NCI-H510A treated with DMSO at 0.1 percent for 48 hours (cell line): ENCODE results near the gene NTN1.

Experiments
- DNase-seq: peaks from one replicate; lab custom pipeline; 2025; lab: John Stamatoyannopoulos, UW

The NTN1 gene

GRCh38 chr17:9162275-9162985, 141.1 kb downstream of the NTN1 start:
- DNase-seq = no peak

- no peak for DNase-seq
Measured at GRCh38 chr17:9166788-9167187, 145.5 kb downstream of the NTN1 start.

GRCh38 chr17:9167379-9167778, 146.1 kb downstream of the NTN1 start:
- DNase-seq = no peak

GRCh38 chr17:9169116-9169515, 147.8 kb downstream of the NTN1 start:
- DNase-seq = no peak

- DNase-seq = no peak
Measured at GRCh38 chr17:9170336-9170735, 149.0 kb downstream of the NTN1 start.

GRCh38 chr17:9170853-9171252, 149.5 kb downstream of the NTN1 start:
- DNase-seq = no peak

GRCh38 chr17:9173386-9173983, 152.2 kb downstream of the NTN1 start:
- no peak for DNase-seq

- DNase-seq = no peak
Measured at GRCh38 chr17:9174312-9174711, 153.0 kb downstream of the NTN1 start.

GRCh38 chr17:9174779-9175574, 153.7 kb downstream of the NTN1 start:
- no peak for DNase-seq

- no peak for DNase-seq
Measured at GRCh38 chr17:9175700-9176467, 154.6 kb downstream of the NTN1 start.

- DNase-seq = no peak
Measured at GRCh38 chr17:9177212-9177611, 155.9 kb downstream of the NTN1 start.

- DNase-seq = no peak
Measured at GRCh38 chr17:9178319-9178718, 157.0 kb downstream of the NTN1 start.

GRCh38 chr17:9179602-9180001, 158.3 kb downstream of the NTN1 start:
- no peak for DNase-seq

- DNase-seq = no peak
Measured at GRCh38 chr17:9181640-9182039, 160.3 kb downstream of the NTN1 start.

- no peak for DNase-seq
Measured at GRCh38 chr17:9183306-9183705, 162.0 kb downstream of the NTN1 start.

GRCh38 chr17:9185142-9185541, 163.8 kb downstream of the NTN1 start:
- no peak for DNase-seq

- DNase-seq = no peak
Measured at GRCh38 chr17:9185688-9186284, 164.5 kb downstream of the NTN1 start.

GRCh38 chr17:9187828-9188227, 166.5 kb downstream of the NTN1 start:
- no peak for DNase-seq

GRCh38 chr17:9188367-9188766, 167.1 kb downstream of the NTN1 start:
- DNase-seq = no peak

GRCh38 chr17:9189870-9190269, 168.6 kb downstream of the NTN1 start:
- no peak for DNase-seq

GRCh38 chr17:9192010-9192409, 170.7 kb downstream of the NTN1 start:
- no peak for DNase-seq

GRCh38 chr17:9195411-9195810, 174.1 kb downstream of the NTN1 start:
- no peak for DNase-seq
